Middle frontal gyrus (tissue), 1 donor: ENCODE measurements around the gene LRMDA.

Experiments used
- DNase-seq: peaks from one replicate; pipeline ENCODE4 v3.0.0-alpha.2; 2015; ENCODE audit warnings: low spot score; ENCODE audit errors: extremely low spot score

The LRMDA gene

GRCh38 chr10:76453997-76454396 is 1022.6 kb downstream of the LRMDA start:
- no peak for DNase-seq

- no peak for DNase-seq
These were observed 1023.2 kb downstream of the LRMDA start for GRCh38 chr10:76454506-76455140.

GRCh38 chr10:76456197-76456596 is 1024.8 kb downstream of the LRMDA start:
- no peak for DNase-seq

GRCh38 chr10:76459016-76459730 is 1027.7 kb downstream of the LRMDA start:
- DNase-seq, result no peak

- no peak for DNase-seq
These were observed 1029.6 kb downstream of the LRMDA start for GRCh38 chr10:76461024-76461423.

- DNase-seq, result no peak
These were observed 1031.7 kb downstream of the LRMDA start for GRCh38 chr10:76463111-76463510.

- DNase-seq, result no peak
These were observed 1035.5 kb downstream of the LRMDA start for GRCh38 chr10:76466836-76467503.

GRCh38 chr10:76469675-76470074 is 1038.3 kb downstream of the LRMDA start:
- no peak for DNase-seq

GRCh38 chr10:76479103-76479790 is 1047.8 kb downstream of the LRMDA start:
- no peak for DNase-seq

- no peak for DNase-seq
These were observed 1049.8 kb downstream of the LRMDA start for GRCh38 chr10:76481178-76481577.

- DNase-seq, result no peak
These were observed 1056.2 kb downstream of the LRMDA start for GRCh38 chr10:76487582-76487981.

GRCh38 chr10:76488602-76489001 is 1057.2 kb downstream of the LRMDA start:
- no peak for DNase-seq

GRCh38 chr10:76491216-76491615 is 1059.8 kb downstream of the LRMDA start:
- no peak for DNase-seq

- DNase-seq, result no peak
These were observed 1060.6 kb downstream of the LRMDA start for GRCh38 chr10:76492026-76492425.

GRCh38 chr10:76492678-76493472 is 1061.5 kb downstream of the LRMDA start:
- no peak for DNase-seq

- DNase-seq, result no peak
These were observed 1066.2 kb downstream of the LRMDA start for GRCh38 chr10:76497666-76498065.

GRCh38 chr10:76504823-76505222 is 1073.4 kb downstream of the LRMDA start:
- DNase-seq, result no peak

GRCh38 chr10:76509446-76509845 is 1078.0 kb downstream of the LRMDA start:
- DNase-seq, result no peak

GRCh38 chr10:76514321-76514720 is 1082.9 kb downstream of the LRMDA start:
- no peak for DNase-seq

GRCh38 chr10:76514869-76515268 is 1083.4 kb downstream of the LRMDA start:
- DNase-seq, result no peak

- DNase-seq, result no peak
These were observed 1091.1 kb downstream of the LRMDA start for GRCh38 chr10:76522547-76522946.
